Spleen (tissue), 7 donors: ENCODE measurements around the gene TP63.

Experiments used
- CTCF ChIP-seq, 11 experiments: fragments of 200-600 bp in 7 of 11; fragments of 450-650 bp in 4 of 11; sonication (generic) in 4 of 11; IDR thresholded peaks in 8 of 11; conservative IDR thresholded peaks in 3 of 11; 1 replicate in 7 of 11; 2 replicates in 4 of 11; pipeline versions ENCODE4 v1.4.0 to v1.8.0; 2016 to 2021; ENCODE audit warnings: antibody characterized with exemption in 11 of 11, inconsistent platforms in 4 of 11, mild to moderate bottlenecking in 1 of 11
- POLR2AphosphoS5 ChIP-seq, 3 donors: sonication (generic); formaldehyde crosslinking; IDR thresholded peaks; one replicate each; pipeline ENCODE4 v1.5.1; 2017; ENCODE audit warnings: antibody characterized with exemption in 3 of 3
- donor health status: DM: no; HTN: no; CAD: no; lungs with moderate emphysema.
- donor health status: DM: no; HTN: no; CAD: no.
- donor health status: DM: no; HTN: no; CAD: no.

GRCh38 chr3:189937302-189938127 is 306.3 kb downstream of the TP63 start:
- TF ChIP-seq CTCF (IDR thresholded peaks at IDR 0.05 in 8 of 11, conservative IDR thresholded peaks at IDR 0.05 in 3 of 11): no peak
- no peak for TF ChIP-seq POLR2AphosphoS5 (IDR thresholded peaks at IDR 0.05)
